ENCODE results near the gene CCDC15. TPM values are rescaled to one million over a fixed set of nuclear protein-coding genes. Genes with fewer than 3 reads are reported as not detected.
"Not testable (repeated sequence)": the region's sequence is repeated elsewhere in the genome, so short reads cannot be mapped to it uniquely, and the experiment has no call there.

The CCDC15 gene
- total RNA-seq, 4 donors from 2014 or later, result 0.42 to 1.6 (median 0.60) TPM

GRCh38 chr11:125022551-125022950 is 68.5 kb downstream of the CCDC15 start:
- intact Hi-C loops (cut with DNase I), result no loop called here

GRCh38 chr11:125025968-125026367 is 72.0 kb downstream of the CCDC15 start:
- no peak overlapping the region for H3K27ac ChIP-seq (replicated peaks in 1 of 4)
- no peaks in the 10 kb centered on the region for H3K27me3 ChIP-seq
- H3K4me1 ChIP-seq, result no peaks in the 10 kb centered on the region
- no peak for DNase-seq (ENCODE audit: extremely low spot score)
- no peak overlapping the region for H3K4me3 ChIP-seq
- H3K9me3 ChIP-seq, result no peaks in the 10 kb centered on the region
- no peak for TF ChIP-seq POLR2A (IDR thresholded peaks at IDR 0.05; ENCODE audit: low read depth)
- no peak for TF ChIP-seq EP300 (IDR thresholded peaks at IDR 0.05)
- TF ChIP-seq CTCF (IDR thresholded peaks at IDR 0.05), result no peak
- no peak for TF ChIP-seq POLR2AphosphoS5 (IDR thresholded peaks at IDR 0.05)
- 100% methylated on average over 2 of the region's 2 CpGs for WGBS
- intact Hi-C loops (cut with DNase I), result no loop called here
- H3K36me3 ChIP-seq, result no peaks in the 10 kb centered on the region

More at GRCh38 chr11:125022551-125022950, 68.5 kb downstream of the CCDC15 start:
- no peaks in the 10 kb centered on the region for H3K4me1 ChIP-seq
- TF ChIP-seq EP300 (IDR thresholded peaks at IDR 0.05), result no peak
- TF ChIP-seq CTCF (IDR thresholded peaks at IDR 0.05), result no peak
- TF ChIP-seq POLR2AphosphoS5 (IDR thresholded peaks at IDR 0.05), result no peak
- no peak for TF ChIP-seq POLR2A (IDR thresholded peaks at IDR 0.05; ENCODE audit: low read depth)
- no peak overlapping the region for H3K4me3 ChIP-seq
- no peaks in the 10 kb centered on the region for H3K27me3 ChIP-seq
- no peak overlapping the region for H3K27ac ChIP-seq (replicated peaks in 1 of 4)
- DNase-seq (ENCODE audit: extremely low spot score), result no peak
- no peaks in the 10 kb centered on the region for H3K9me3 ChIP-seq
- H3K36me3 ChIP-seq, result no peaks in the 10 kb centered on the region

GRCh38 chr11:125029431-125029830 is 75.4 kb downstream of the CCDC15 start:
- whole genome bisulfite sequencing, result 95% methylated on average over 1 of the region's 1 CpG
- H3K27ac ChIP-seq (replicated peaks in 1 of 4); H3K9me3 ChIP-seq; H3K4me3 ChIP-seq; H3K27me3 ChIP-seq; H3K4me1 ChIP-seq; DNase-seq (ENCODE audit: extremely low spot score); intact Hi-C loops (cut with DNase I); H3K36me3 ChIP-seq: not testable (repeated sequence)

GRCh38 chr11:125036933-125037332 is 82.9 kb downstream of the CCDC15 start:
- WGBS, result 63% methylated on average over 1 of the region's 1 CpG
- Histone ChIP-seq H3K4me1 (no peaks in the 10 kb centered on the region), H3K9me3 (no peaks in the 10 kb centered on the region), H3K27me3 (no peaks in the 10 kb centered on the region), H3K36me3 (peaks cover 0 to 5% (median 0%) of the 10 kb centered on the region in 4 donors), H3K27ac (replicated peaks in 1 of 4) (no peak overlapping the region), H3K4me3 (no peak overlapping the region)
- intact Hi-C loops (cut with DNase I), result no loop called here
- no peak for DNase-seq (ENCODE audit: extremely low spot score)
- TF ChIP-seq EP300 (IDR thresholded peaks at IDR 0.05) (no peak), CTCF (IDR thresholded peaks at IDR 0.05) (no peak), POLR2AphosphoS5 (IDR thresholded peaks at IDR 0.05) (no peak), POLR2A (IDR thresholded peaks at IDR 0.05; ENCODE audit: low read depth) (no peak)

GRCh38 chr11:125049164-125049792 is 95.3 kb downstream of the CCDC15 start:
- WGBS, result 93% methylated on average over 4 of the region's 4 CpGs
- no peaks in the 10 kb centered on the region for H3K4me1 ChIP-seq
- H3K4me3 ChIP-seq, result no peak overlapping the region
- TF ChIP-seq CTCF (IDR thresholded peaks at IDR 0.05) (no peak), POLR2AphosphoS5 (IDR thresholded peaks at IDR 0.05) (no peak), EP300 (IDR thresholded peaks at IDR 0.05) (no peak), POLR2A (IDR thresholded peaks at IDR 0.05; ENCODE audit: low read depth) (no peak)
- intact Hi-C loops (cut with DNase I), result no loop called here
- no peak for DNase-seq (ENCODE audit: extremely low spot score)
- no peaks in the 10 kb centered on the region for H3K36me3 ChIP-seq
- H3K27ac ChIP-seq (replicated peaks in 1 of 4), result no peak overlapping the region
- H3K27me3 ChIP-seq, result no peaks in the 10 kb centered on the region
- H3K9me3 ChIP-seq, result no peaks in the 10 kb centered on the region

Data from esophagus muscularis mucosa (tissue), 4 donors.